GM18907 (cell line): Measurements from ENCODE around the gene ITGA8.
"Not testable (repeated sequence)": the region's sequence is repeated elsewhere in the genome, so short reads cannot be mapped to it uniquely, and the experiment has no call there.

Experiments
- ATAC-seq: cut with Tn5 transposase; IDR thresholded peaks from one replicate; pipeline ENCODE4 v1.9.1; 2021; ENCODE audit warnings: mild to moderate bottlenecking, moderate library complexity; ENCODE audit not compliant: unreplicated experiment

ITGA8 gene

GRCh38 chr10:15516256-15517085 is 203.3 kb downstream of the ITGA8 start:
- ATAC-seq, result no peak

GRCh38 chr10:15515202-15515601 is 204.5 kb downstream of the ITGA8 start:
- no peak for ATAC-seq

DNA sequence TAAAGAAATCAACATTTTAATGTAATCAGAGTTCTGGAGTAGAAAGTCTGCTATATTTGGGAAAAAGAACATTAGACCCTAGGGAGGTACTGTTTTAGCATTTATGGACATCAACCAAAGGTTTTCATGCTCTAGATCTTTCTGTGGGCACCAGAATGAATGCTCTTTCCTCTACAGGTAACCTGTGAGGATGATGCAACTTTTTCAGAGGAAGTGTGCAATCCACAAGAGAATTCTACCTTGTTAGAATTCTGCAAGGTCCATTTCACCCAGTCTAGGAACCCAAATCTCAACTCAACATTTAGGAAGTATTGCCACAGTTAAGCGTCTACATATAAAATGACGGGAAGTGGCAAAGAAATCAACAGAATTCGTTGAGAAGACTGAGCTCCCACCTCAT is 208.8 kb downstream of the ITGA8 start:
- ATAC-seq, result no peak

GRCh38 chr10:15505329-15505728 is 214.4 kb downstream of the ITGA8 start:
- ATAC-seq, result no peak

- no peak for ATAC-seq
These were observed 215.5 kb downstream of the ITGA8 start for GRCh38 chr10:15504101-15504840.

GRCh38 chr10:15494850-15495506 is 224.7 kb downstream of the ITGA8 start:
- no peak for ATAC-seq

GRCh38 chr10:15491856-15492642 is 227.7 kb downstream of the ITGA8 start:
- no peak for ATAC-seq

- no peak for ATAC-seq
These were observed 230.3 kb downstream of the ITGA8 start for GRCh38 chr10:15489431-15489830.

DNA sequence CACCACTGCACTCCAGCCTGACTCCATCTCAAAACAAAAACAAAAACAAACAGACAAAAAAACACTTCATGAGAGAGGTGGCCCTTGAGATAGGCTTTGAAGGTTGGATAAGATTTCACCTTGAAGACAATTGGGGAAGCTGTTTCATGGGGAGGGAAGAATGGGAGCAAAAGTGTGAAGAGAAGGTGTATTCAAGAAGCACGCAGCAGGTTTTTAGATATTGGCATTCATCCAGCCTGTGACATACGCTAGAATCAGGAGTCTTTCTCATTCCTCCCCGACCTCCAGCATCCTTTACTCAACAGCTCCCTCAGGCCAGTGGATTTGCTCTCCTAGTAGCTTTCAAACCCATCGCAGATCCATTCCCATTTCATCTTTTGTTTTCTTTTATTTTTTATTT is 232.3 kb downstream of the ITGA8 start:
- no peak for ATAC-seq

DNA sequence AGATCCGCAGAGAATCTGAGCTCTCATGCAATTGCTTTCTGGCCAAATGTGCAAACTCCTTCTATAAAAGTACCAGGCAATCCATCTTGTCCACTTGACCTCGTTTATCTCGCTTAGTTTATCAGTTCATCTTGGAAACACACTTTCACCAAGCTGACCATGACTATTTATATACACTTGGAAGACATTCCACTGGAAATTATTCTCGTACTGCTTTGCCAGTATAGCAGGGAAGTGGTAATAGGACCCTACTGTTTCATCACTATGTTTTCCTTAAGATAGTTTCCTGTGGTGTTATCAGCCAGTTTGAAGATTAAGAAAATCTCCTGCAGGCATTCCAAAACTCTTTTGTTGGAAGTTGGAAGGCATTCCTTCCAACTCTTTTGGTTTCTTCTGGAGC is 233.3 kb downstream of the ITGA8 start:
- ATAC-seq, result no peak

DNA sequence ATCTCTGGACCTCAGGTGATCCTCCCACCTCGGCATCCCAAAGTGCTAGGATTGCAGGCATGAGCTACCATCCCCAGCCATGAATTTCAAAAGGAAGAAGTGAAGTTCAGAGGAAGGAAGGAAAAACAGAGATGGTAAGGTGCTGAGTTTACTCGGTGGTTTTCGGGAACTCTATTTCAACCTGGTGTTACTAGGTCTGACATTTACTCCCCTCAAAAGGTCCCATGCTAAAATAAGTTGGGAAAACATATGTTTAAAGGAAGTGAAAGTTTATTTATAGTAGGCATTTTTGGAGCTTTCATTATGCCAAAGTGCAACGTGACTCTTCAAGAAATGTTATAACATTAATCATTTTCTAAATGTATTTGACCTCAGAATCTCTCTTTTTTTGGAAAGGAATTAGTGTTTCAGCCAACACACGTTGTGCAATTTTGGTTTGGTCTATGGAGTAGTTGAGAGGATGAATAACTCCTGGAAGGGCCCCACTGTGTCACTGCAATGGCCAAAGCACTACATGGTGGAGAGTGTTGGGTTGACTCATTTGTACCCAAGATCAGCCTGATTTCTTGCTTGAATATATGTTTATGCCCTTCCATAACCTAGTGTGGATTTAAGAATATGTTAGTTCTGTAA is 233.9 kb downstream of the ITGA8 start:
- no peak for ATAC-seq

GRCh38 chr10:15485027-15485426 is 234.7 kb downstream of the ITGA8 start:
- no peak for ATAC-seq

DNA sequence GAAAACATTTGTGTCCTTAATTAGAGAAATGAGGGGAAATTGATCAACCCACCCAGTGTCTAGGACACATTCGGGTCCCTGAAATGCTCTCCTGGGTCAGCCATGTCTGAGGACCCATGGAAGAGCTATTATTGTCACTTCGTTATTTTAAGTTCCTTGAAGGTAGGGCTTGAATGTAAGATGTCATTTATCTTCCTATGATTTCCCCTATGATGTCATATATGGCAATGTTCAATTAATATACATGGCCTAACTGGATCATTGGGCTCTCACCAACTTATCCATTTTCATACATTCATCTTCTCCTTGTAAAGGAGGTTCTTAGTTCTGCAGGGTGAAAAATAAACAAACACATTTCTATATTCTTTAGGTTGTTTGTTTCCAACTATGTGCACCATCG is 235.6 kb downstream of the ITGA8 start:
- no peak for ATAC-seq

- no peak for ATAC-seq
These were observed 236.3 kb downstream of the ITGA8 start for GRCh38 chr10:15483215-15484075.

- no peak for ATAC-seq
These were observed 237.6 kb downstream of the ITGA8 start for GRCh38 chr10:15482156-15482555.

- ATAC-seq, result no peak
These were observed 240.8 kb downstream of the ITGA8 start for GRCh38 chr10:15478950-15479349.

- ATAC-seq, result no peak
These were observed 241.3 kb downstream of the ITGA8 start for GRCh38 chr10:15478429-15478828.

- ATAC-seq, result no peak
These were observed 243.4 kb downstream of the ITGA8 start for GRCh38 chr10:15476337-15476736.

- ATAC-seq, result not testable (repeated sequence)
These were observed 244.3 kb downstream of the ITGA8 start for GRCh38 chr10:15475439-15475838.

DNA sequence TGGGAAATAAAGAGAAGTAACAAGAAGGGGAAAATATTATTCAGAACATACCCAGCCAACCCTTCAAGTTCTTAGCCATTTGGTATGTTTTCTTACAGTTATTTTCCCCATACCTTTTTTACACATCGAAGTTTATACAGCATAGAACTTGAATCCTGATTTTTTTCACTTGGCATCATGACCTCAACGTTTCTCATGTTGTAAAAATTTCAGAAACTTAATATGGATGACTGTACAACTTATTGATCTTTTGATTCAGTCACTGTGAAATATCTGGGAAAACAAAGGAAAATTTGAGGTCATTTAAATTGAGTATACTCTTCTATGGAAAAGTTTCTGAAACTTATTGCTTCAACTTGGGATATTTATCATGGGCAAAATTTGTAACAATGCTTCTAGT is 245.1 kb downstream of the ITGA8 start:
- no peak for ATAC-seq
